Adipose tissue (tissue), 3 donors: Measurements from ENCODE around the gene MBLAC2. TPM values are rescaled to one million over a fixed set of nuclear protein-coding genes. Genes with fewer than 3 reads are reported as not detected.

Source experiments
- H3K27ac ChIP-seq: one replicate; pipeline ENCODE4 v1.5.1; 2013; ENCODE audit warnings: low read depth, low read length
- WGBS, 3 donors: extraction: QIAGEN DNeasy Blood & Tissue Kit; methylation state at CpG; one replicate each; pipeline ENCODE4 v1.1.7; 2013; 5-methylcytosine and 5-hydroxymethylcytosine counted together
- polyA plus RNA-seq, 3 donors: library from polyadenylated mRNA; stranded (reverse); fragments of 200-250 nt; gene quantifications; one replicate each; pipeline ENCODE4 v1.2.3, GENCODE V29; 2013
- donor health status: healthy with polysubstance abuse.
- donor health status: Bipolar disorder and iron deficiency.
- donor health status: healthy.

Gene MBLAC2
- polyA plus RNA-seq, 3 donors: 1.9 to 2.4 (median 2.1) TPM

DNA sequence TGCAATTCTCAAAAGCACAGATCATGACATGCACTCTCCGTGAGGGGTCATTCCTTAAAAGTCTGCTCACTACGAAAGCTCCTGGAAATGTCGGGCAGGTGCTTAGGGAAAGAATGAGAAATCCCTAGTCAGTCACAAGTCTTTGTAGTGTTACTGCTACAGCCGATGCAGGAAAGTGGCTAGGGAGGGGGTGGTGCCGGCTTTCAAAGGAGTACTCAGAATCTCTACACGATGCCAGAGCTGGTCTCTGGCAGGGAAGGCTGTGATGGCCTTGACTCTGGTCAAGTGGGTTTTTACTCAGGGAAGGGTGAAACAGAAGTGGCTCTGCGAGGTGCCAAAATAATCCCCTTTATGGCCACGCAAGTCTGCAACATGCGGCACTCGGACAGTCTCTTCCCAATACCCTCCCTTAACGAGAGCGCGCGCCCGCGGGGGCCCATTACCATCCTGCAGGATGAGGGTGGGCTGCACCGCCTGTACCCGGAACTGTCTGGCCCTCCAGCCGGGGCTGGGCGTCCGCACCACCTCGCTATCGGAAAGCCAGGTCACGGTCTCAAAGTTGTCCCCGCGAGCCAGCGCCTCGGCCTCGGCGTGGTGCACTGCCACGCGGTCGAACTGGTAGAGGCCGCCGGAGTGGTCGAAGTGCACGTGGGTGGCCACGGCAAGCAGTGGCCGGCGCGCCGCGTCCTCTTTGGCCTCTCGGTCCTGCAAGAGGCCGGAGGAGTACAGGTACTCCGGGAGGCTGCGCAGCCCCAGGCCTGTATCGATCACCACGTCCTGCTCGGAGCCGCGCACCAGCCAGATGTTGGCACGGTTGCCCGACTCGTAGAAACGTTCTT is 956 bp downstream of the MBLAC2 start:
- WGBS, 3 donors: 0 to 2% (median 0%) methylated on average over 53 to 56 of the region's 56 CpGs
- no peak overlapping the region for H3K27ac ChIP-seq

DNA sequence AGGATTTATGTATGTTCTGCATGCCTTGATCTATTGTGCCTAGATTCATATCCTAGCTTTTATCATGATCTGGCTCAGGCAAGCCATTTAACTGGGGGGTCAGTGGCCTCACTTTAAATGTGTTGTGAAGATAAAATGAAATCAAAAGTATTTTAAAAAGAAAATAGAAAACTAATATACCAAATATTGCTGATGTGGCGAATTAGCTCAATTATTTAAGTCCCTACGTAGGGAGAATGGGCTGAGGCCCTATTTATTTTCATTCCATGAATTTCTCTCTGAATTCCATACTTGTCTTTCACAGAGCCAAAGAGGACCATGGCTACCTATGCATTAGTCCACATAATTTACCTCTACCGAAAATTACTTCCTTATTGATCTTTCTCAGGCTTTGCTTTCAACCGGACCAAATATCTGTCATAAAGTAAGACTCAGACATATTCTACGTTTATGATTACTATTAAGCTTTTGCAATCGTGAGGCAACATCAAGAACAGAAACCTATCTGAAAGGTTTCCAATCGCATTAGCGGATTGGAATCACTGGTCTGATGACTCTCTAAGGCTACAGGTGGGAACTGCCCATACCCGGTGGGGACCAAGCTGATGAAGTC is 1.7 kb downstream of the MBLAC2 start:
- H3K27ac ChIP-seq: no peak overlapping the region
- WGBS, 3 donors: 24 to 51% (median 50%) methylated on average over 9 of the region's 9 CpGs

DNA sequence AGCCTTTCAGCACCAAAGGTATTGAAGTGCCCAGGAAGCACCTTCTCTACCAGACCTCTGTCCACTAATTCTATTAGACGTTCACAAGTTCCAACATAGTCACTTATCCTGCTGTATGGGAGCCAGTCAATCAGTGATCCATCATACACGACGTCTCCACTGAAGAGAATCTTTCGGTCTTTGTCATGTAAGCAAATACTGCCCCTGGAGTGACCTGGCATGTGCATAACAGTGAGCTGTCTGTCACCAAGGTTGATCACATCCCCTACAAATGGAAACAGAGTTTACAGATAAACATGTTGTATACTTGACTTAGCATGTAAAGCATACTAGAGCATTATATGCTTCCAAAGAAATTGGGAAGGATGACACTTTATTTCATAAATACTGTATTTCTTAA is 13.3 kb downstream of the MBLAC2 start:
- WGBS, 3 donors: 66 to 85% (median 82%) methylated on average over 4 of the region's 4 CpGs
- H3K27ac ChIP-seq: no peak overlapping the region

DNA sequence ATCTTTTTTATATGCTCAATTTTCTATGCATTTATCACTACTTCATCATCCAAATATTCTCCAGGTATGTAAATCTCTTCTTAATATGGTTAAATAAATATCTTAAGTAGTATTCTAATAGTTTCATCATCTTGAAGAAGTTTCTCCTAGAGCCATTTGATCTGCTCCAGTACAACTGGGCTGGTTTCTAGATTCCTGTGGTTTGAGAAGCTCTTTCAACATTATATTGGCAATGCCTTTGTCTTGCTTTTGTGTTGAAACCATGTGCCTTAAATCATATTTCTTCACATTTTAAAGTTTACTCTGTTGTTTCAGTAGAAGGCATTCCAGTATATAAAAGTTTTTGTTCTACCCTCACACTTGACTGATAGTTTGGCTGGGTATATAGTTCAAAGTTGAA is 27.6 kb downstream of the MBLAC2 start:
- H3K27ac ChIP-seq: no peak overlapping the region

DNA sequence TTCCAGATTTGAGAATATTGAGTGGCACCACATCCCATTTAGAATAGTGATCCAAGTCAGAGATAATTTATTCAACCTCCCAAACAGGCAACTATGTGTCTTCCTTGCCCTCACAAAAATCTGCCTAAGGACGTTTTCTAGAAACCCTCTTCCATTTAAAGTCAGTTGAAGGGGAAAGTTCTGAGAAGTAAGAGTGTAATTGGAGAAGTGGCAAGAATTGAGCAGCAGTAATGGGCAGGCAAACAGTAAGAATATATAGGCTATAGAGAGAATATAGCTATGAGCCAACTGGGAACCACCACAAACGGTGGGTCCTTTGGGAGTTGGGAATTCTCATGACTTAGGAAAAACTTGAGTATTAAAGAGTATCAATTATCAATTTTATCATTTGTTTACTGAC is 33.9 kb downstream of the MBLAC2 start:
- no peak overlapping the region for H3K27ac ChIP-seq
- WGBS, 3 donors: 39 to 64% (median 57%) methylated on average over 2 of the region's 2 CpGs

DNA sequence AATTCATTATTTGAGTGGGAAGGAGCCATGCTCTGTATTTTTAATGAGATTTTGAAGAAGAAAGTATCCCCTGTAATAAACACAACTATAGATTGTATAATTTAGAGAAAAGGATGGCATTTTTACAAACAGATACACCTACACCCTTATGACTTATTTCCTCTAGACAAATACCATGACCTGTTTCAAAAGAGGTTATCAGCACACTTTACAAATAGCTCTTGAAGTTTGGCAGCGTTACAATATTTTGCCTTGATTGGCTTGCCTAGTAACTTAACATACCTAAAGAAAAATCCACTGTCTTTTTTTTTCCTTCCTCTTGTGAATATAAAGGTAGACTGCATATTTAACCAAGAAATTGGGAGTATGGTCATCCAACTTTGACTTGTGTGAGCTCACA is 36.5 kb downstream of the MBLAC2 start:
- whole genome bisulfite sequencing, 3 donors: 7 to 55% (median 48%) methylated on average over 1 of the region's 1 CpG
- no peak overlapping the region for H3K27ac ChIP-seq

DNA sequence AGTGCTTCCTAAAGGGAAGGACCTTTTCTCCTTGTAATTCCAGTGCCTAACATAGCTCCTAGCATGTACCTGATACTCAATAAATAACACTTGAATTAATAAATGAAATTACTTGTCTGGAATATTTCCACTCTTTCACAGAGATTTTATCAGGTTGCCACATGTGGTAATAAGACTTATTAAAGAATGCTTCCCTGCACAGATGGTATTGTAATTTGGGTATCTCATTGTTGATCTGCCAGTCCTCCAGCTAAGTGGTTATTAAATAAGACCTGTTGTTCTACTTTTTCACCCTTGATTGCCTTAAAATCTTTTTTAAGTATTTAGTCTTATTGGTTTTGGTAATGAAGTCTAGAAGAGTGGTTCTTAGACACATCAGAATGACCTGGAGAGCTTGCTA is 36.9 kb downstream of the MBLAC2 start:
- no peak overlapping the region for H3K27ac ChIP-seq

DNA sequence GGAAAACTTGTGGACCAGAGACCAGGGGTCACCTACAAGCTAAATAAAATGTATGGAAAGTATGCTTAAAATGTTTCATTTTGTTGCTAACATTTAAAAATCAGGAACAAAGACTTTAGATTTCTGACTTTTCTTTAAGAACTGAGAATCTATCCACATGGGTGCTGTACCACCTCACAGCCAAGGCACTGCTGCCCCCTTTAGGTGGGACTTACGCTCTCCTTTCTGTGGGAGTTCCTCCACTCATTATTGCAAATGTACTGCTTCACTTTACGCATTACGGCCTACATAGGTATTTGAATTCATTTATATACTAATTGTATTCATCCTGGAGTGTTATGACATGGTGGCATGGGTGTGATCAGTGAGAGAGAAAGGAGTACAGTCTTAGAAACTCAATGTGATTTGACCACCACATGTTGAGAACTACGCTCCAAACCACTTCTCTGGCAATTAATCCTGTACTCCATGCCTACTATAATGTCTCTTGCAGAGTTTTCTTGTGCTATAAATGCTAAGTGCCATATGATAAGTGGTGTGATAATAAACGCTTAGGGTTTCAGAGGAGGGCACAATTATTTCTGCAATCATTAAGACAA is 40.4 kb downstream of the MBLAC2 start:
- H3K27ac ChIP-seq: no peak overlapping the region
- 61 to 64% (median 61%) methylated on average over 5 of the region's 5 CpGs for WGBS, 3 donors

DNA sequence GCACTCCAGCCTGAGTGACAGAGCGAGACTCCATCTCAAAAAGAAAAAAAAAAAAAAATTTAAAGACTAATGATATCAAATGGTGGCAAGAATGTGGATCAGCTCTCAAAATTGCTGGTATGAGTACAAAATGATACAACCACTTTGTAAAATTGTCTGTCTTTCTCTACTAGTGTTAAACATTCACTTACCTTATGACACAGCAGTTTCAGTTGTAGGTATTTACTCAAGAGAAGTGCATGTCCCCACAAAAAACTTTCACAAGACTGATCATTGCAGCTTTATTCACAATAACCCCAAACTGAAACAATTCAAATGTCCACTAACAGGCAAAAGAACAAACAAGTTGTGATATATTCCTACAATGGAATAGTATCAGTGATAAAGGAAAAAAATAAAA is 50.3 kb downstream of the MBLAC2 start:
- 90 to 100% (median 97%) methylated on average over 1 of the region's 1 CpG for whole genome bisulfite sequencing, 3 donors
- no peak overlapping the region for H3K27ac ChIP-seq

DNA sequence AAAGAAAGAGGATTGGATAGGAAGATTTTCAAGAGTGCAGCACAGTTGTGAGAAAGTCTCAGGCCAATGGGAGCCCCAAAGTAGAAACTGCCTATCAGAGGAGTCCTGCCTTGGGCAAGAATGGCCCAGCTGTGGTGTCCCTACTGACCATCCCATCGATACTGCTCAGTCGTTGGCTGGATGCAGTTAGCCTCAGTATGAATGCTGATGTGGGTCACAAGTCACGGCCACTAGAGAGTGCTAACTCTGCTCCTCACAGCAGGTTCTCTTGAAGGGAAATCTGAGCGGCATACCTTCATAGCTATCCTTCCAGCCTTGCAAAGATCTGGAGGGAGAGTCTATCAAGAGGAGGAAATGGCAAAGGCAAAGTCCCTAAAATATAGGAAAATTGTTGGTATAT is 53.4 kb downstream of the MBLAC2 start:
- 16 to 45% (median 39%) methylated on average over 4 of the region's 4 CpGs for WGBS, 3 donors
- no peak overlapping the region for H3K27ac ChIP-seq

DNA sequence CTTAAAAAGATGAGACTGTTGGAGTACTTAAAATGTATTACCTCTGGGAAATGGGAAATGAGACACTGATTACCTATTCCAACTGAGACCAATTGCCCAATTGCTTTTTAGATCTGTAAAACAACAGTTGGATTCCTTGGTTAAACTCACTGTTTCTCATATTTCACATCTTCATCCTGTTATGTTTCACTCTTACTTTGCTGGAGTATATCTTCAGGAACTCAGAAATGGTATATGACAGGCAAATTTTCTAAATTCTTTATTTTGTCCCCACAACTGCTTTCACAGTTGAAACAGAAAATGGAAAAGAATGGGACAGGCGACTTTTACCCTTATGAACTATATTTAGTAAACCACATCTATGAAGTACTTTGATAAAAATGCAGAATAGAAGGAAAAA is 56.4 kb downstream of the MBLAC2 start:
- WGBS, 3 donors: 71 to 78% (median 71%) methylated on average over 1 of the region's 1 CpG
- H3K27ac ChIP-seq: no peak overlapping the region

DNA sequence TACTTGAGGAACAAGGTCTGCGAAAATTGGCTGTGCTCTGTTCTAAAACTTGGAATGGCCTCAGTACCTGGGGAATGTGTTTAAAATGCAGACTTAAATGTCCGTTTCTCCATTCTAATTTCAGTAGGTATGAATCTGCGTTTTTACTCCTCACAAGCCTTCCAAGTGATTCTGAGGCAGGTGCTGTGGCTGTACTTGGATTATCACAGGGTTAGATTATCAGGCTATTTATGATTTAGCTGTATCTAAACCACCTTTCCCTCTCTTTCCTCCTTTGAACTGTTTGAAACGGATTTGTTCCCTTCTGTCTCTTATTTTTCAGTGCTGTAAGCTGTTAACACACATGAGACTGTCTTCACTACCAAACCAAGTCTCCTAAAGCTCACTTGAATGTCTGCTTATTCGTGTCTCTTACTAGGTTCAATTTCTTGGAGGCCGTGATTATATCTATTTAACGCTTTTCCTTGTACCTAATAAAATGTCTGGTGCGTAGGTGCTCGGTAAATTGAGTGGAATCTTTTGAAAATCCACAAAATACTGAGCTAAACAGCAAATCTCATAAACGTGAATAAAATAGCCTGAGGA is 64.3 kb downstream of the MBLAC2 start:
- H3K27ac ChIP-seq: peak overlapping the region; percentile 51
- WGBS, 3 donors: 0 to 1% (median 1%) methylated on average over 10 of the region's 10 CpGs

DNA sequence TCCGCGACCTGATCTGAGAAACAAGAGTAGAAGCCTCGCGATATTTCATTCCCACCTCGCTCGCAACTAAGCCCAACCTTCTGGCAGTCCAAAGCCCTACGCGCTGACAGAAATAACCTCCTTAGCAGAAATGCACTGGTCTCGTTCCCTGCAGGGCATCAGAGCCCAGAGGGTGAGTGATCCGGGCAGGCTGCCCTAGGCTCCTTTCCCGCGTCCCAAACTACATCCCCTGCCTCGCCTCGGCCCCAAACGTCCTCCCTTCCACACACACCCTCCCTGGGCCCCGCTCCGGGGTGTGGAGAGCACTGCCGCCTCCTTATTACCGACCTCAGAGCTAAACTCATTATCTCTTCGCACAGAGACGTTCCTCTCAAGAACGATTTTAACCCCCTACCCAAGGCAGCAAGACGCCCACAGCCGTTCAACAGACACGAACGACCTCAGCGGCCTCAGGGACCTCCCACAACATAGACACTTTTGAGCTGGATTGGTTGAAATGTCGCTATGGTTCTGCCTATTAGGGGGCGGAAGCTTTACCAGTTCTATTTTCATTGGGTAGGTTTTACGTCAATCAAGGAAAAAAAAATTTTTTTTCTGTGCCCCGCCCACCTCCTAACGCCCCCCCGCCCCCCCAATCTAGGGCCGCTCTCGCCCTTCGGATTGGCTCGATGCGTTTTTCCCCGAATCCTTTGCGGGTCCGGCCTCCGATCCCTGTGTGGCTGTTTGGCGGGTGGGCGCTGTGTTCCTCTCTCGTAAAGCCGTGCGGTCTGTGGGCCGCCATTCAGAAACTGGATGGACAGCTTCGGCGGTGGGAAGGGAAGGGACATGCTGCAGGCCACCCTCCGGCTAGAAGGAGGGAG is 65.0 kb downstream of the MBLAC2 start, which contains the start of gene CETN3:
TSS of gene CETN3 (minus strand) at position 439 of the 860 bp plus-strand sequence. CDS start at position 344, 95 bp downstream.
- 0% methylated on average over 51 of the region's 51 CpGs for WGBS, 3 donors
- peak within 1 kb of the TSS; percentile 51 for H3K27ac ChIP-seq

DNA sequence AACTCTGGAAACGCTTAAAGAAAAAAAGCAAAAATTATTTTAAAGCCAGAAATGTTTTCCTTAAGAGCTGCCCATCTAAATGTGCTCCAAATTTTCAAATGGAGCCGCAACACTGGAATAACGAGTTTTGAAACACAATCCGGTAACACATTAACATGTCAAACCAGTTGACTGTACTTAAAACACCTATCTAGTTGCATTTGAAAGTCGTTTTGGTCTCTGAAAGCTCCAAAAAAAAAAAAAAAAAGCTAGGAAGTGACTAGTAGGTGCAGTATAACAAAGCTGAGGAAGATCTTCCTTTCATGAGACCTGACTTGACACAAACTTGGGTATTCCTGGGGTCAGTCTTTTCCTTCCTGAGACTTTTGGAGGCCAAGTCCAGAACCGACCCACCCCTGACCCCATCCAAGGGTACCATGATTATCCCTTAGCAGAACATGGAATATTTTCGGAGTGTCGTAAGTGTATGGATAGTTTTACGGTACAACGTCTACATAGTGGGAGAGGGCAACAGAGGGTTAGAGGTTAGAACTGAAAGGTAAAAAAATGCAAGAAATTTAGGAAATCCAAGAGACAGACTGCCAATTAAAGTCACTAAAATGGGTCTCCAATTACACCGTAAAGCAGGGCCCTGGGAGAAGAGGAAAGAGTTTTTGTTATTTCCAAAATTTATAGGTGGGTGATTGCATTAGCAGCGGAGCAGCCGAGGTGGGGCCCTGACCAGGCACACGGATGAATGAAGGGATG is 65.8 kb downstream of the MBLAC2 start:
- 9 to 21% (median 18%) methylated on average over 14 of the region's 14 CpGs for WGBS, 3 donors
- peak overlapping the region; percentile 38 for H3K27ac ChIP-seq
